ENCODE results near the gene GSTM2. TPM values are rescaled to one million over a fixed set of nuclear protein-coding genes. Genes with fewer than 3 reads are reported as not detected.

Gene GSTM2
- total RNA-seq, 2 donors from 2014 or later, result 49.0 to 72.4 TPM

DNA sequence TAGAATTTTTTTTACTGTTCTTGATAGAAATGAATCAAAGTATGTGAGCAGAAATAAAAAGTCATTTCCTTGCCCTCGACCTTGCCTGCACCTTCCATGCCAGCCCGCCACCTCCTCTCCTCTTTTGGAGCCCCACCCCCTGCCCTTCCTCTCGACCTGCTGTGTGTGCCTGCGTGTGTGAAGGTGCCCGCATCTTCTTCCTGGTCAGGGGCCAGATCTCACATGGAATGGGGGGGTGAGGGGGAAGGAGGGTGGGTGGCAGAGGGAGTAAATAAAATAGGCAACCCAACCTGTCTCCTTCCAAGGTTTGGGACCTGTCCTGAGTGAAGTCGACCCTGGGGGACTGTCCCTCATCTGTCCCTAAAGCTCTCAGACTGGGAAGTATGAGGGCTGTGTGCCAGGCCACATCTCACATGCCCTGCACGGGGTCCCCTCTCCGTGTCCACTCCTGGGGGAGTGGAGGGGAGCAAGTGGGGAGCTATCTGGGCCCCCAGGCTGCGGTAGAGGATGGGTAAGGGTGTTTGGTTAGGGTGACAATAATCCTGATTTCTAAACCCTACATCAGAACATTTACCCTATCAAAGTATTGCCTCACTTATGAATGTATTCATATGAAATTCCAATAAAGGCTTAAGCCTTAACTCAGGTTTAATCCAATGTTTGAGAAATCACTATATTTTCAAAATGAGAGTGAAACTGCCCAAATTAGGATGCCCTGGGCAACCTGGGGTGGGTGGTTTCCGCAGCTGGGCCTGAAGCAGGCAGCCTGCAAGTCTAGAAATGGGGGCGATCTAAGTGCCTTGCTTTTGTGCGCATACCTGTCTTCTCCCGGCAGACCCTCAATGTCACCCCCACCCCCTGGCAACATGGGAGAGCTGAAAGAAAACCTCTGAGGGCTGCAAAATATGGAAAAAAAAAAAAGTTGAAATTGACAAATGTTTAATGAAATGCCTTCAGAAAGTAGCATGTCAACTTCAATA lies 32.8 kb upstream of the GSTM2 start:
- TF ChIP-seq, protein P1, sequence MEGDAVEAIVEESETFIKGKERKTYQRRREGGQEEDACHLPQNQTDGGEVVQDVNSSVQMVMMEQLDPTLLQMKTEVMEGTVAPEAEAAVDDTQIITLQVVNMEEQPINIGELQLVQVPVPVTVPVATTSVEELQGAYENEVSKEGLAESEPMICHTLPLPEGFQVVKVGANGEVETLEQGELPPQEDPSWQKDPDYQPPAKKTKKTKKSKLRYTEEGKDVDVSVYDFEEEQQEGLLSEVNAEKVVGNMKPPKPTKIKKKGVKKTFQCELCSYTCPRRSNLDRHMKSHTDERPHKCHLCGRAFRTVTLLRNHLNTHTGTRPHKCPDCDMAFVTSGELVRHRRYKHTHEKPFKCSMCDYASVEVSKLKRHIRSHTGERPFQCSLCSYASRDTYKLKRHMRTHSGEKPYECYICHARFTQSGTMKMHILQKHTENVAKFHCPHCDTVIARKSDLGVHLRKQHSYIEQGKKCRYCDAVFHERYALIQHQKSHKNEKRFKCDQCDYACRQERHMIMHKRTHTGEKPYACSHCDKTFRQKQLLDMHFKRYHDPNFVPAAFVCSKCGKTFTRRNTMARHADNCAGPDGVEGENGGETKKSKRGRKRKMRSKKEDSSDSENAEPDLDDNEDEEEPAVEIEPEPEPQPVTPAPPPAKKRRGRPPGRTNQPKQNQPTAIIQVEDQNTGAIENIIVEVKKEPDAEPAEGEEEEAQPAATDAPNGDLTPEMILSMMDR (IDR thresholded peaks at IDR 0.05), result no peak
- Histone ChIP-seq H3K4me1 (ENCODE audit: control insufficient read depth in 1 of 2, low read depth in 2 of 2) (peaks cover 4 to 6% of the 10 kb centered on the region in 2 donors), H3K27me3 (replicated peaks; ENCODE audit: insufficient read depth) (no peaks in the 10 kb centered on the region), H3K27ac (no peak overlapping the region), H3K36me3 (peaks cover 12% of the 10 kb centered on the region), H3K9me3 (no peaks in the 10 kb centered on the region), H3K4me3 (no peak overlapping the region)
- no peak for DNase-seq (ENCODE audit: low spot score)
- no peak for ATAC-seq (ENCODE audit: insufficient number of reproducible peaks, low FRiP score, low read depth)

DNA sequence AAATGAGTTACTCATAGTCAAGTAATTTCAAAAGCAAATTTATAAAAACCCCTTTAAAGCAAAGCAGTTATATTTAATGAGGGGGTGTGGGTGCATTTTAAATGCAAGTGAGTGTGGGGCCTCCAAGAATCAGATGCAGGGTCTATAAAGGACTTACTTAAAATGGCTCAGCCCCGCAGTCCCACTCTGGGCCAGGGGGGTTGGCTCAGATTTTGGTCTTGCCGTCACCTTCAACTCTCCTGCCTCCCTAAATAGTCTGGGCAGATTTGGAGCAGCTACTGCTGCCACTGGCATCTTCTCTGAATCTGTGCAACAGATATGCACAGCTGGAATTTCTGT lies 32.0 kb upstream of the GSTM2 start:
- Histone ChIP-seq H3K4me3 (no peak overlapping the region), H3K9me3 (no peaks in the 10 kb centered on the region), H3K4me1 (ENCODE audit: control insufficient read depth in 1 of 2, low read depth in 2 of 2) (peaks cover 4 to 6% of the 10 kb centered on the region in 2 donors), H3K36me3 (peaks cover 8% of the 10 kb centered on the region), H3K27ac (no peak overlapping the region), H3K27me3 (replicated peaks; ENCODE audit: insufficient read depth) (no peaks in the 10 kb centered on the region)
- DNase-seq (ENCODE audit: low spot score) (no peak), ATAC-seq (ENCODE audit: insufficient number of reproducible peaks, low FRiP score, low read depth) (no peak)
- TF ChIP-seq, protein P1 (IDR thresholded peaks at IDR 0.05), result no peak

DNA sequence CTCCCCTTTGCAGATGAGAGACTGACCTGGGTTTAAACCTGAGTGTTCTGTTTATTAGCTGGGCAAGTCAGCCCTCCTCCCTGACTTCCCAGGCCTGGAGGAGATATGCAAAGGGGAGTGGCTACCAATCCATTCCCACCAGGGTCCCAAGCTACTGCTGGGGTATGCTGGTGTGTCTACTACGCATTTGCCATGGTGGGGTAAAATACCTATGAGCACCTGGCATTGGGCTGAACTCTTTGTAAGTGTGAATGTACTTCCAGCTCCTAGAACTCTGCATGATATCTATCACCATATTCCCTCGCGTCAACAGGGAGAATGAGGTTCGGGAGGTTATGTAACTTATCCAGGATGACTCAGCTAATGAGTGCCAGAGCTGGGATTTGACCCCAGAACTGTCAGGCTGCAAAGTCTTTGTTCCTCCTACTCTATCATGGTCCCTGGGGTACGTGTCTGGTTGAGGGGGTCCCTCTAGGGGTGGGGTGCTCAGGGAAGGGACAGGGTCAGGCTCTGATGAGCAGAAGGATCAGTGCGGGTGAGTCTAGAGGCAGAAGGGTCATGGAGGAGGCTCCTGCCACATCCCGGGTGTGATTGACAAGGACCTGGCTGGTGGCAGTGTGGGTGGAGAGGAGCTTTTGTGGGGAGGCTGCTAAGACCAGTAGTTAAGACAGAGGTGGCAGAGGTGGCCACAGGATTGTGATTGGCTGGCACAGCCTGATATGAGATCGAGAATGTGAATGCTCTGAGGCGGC lies 31.5 kb upstream of the GSTM2 start:
- no peak overlapping the region for H3K4me3 ChIP-seq
- peaks cover 4 to 6% of the 10 kb centered on the region in 2 donors for H3K4me1 ChIP-seq (ENCODE audit: control insufficient read depth in 1 of 2, low read depth in 2 of 2)
- TF ChIP-seq, protein P1 (IDR thresholded peaks at IDR 0.05), result no peak
- no peak overlapping the region for H3K27ac ChIP-seq
- no peak for ATAC-seq (ENCODE audit: insufficient number of reproducible peaks, low FRiP score, low read depth)
- no peak for DNase-seq (ENCODE audit: low spot score)
- H3K9me3 ChIP-seq, result no peaks in the 10 kb centered on the region
- no peaks in the 10 kb centered on the region for H3K27me3 ChIP-seq (replicated peaks; ENCODE audit: insufficient read depth)
- H3K36me3 ChIP-seq, result peaks cover 2% of the 10 kb centered on the region

DNA sequence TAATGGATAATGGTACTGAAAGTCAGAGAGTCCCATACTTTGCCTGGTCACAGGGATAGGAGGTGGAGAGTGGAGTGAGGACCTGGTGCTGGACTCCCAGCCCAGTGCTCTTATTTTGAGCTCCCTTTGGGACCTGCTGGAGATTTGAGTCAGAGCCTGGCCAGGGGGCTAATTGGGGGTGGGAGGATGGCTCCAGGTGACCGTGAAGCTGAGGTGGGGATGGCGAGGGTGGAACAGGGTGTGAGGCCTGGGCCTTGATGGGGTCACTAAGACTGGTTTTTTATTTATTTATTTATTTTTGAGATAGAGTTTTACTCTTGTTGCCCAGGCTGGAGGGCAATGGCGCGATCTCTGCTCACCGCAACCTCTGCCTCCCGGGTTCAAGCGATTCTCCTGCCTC lies 30.4 kb upstream of the GSTM2 start:
- H3K27me3 ChIP-seq (replicated peaks; ENCODE audit: insufficient read depth), result no peaks in the 10 kb centered on the region
- H3K36me3 ChIP-seq, result no peaks in the 10 kb centered on the region

More for the DNA sequence above, 30.4 kb upstream of the GSTM2 start:
- ATAC-seq (ENCODE audit: insufficient number of reproducible peaks, low FRiP score, low read depth), result no peak
- DNase-seq (ENCODE audit: low spot score), result no peak
- Histone ChIP-seq H3K27ac (no peak overlapping the region), H3K4me3 (no peak overlapping the region), H3K4me1 (ENCODE audit: control insufficient read depth in 1 of 2, low read depth in 2 of 2) (peaks cover 4 to 6% of the 10 kb centered on the region in 2 donors), H3K9me3 (no peaks in the 10 kb centered on the region)
- TF ChIP-seq, protein P1 (IDR thresholded peaks at IDR 0.05), result no peak

All from thoracic aorta (tissue), 2 donors.